OCI-LY3 (cell line): ENCODE measurements around the gene PELI1.

Source experiments
- EZH2phosphoT487 ChIP-seq: fragments of 200-600 bp; shearing (Covaris generic); IDR thresholded peaks from 2 replicates; pipeline ENCODE4 v1.6.1; 2018; ENCODE audit warnings: antibody characterized with exemption, mixed run types, low read depth
- TF ChIP-seq, protein P1 (sequence below): fragments of 200-600, 300-600 bp; sonication (generic); IDR thresholded peaks from 2 replicates; pipeline ENCODE4 v1.5.1; 2014; ENCODE audit warnings: antibody characterized with exemption, low read length, low read depth

- TF ChIP-seq, protein P1, sequence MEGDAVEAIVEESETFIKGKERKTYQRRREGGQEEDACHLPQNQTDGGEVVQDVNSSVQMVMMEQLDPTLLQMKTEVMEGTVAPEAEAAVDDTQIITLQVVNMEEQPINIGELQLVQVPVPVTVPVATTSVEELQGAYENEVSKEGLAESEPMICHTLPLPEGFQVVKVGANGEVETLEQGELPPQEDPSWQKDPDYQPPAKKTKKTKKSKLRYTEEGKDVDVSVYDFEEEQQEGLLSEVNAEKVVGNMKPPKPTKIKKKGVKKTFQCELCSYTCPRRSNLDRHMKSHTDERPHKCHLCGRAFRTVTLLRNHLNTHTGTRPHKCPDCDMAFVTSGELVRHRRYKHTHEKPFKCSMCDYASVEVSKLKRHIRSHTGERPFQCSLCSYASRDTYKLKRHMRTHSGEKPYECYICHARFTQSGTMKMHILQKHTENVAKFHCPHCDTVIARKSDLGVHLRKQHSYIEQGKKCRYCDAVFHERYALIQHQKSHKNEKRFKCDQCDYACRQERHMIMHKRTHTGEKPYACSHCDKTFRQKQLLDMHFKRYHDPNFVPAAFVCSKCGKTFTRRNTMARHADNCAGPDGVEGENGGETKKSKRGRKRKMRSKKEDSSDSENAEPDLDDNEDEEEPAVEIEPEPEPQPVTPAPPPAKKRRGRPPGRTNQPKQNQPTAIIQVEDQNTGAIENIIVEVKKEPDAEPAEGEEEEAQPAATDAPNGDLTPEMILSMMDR = no peak
- no peak for TF ChIP-seq EZH2phosphoT487
Measured at GRCh38 chr2:64119369-64119768, 24.9 kb downstream of the PELI1 start.
